ENCODE measurements around the gene ZNF629. TPM values are rescaled to one million over a fixed set of nuclear protein-coding genes. Genes with fewer than 3 reads are reported as not detected.
"Not testable (repeated sequence)": the region's sequence is repeated elsewhere in the genome, so short reads cannot be mapped to it uniquely, and the experiment has no call there.

Gene ZNF629
- total RNA-seq, 1 donor: 16.3 TPM

DNA sequence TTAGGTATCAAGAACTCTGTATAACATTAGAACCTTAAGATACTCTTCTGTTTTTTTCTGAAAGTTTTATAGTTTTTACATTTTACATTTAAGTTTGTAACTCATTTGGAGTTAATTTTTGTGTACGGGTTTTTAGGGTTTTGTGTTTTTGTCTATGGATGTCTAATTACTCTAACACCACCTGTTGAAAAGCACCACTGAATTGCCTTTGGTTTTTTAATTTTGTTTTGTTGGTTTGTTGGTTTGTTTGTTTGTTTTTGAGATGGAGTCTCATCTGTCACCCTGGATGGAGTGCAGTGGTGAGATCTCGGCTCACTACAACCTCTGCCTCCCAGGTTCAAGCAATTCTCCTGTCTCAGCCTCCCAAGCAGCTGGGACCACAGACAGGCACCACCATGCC lies 29.8 kb upstream of the ZNF629 start:
- DNase-seq (ENCODE audit: insufficient read length, low spot score, missing footprints): no peak
- TF ChIP-seq, protein P1, sequence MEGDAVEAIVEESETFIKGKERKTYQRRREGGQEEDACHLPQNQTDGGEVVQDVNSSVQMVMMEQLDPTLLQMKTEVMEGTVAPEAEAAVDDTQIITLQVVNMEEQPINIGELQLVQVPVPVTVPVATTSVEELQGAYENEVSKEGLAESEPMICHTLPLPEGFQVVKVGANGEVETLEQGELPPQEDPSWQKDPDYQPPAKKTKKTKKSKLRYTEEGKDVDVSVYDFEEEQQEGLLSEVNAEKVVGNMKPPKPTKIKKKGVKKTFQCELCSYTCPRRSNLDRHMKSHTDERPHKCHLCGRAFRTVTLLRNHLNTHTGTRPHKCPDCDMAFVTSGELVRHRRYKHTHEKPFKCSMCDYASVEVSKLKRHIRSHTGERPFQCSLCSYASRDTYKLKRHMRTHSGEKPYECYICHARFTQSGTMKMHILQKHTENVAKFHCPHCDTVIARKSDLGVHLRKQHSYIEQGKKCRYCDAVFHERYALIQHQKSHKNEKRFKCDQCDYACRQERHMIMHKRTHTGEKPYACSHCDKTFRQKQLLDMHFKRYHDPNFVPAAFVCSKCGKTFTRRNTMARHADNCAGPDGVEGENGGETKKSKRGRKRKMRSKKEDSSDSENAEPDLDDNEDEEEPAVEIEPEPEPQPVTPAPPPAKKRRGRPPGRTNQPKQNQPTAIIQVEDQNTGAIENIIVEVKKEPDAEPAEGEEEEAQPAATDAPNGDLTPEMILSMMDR (IDR thresholded peaks at IDR 0.05; ENCODE audit: extremely low read depth, low read depth, low read length): no peak
- no peak overlapping the region for H3K4me2 ChIP-seq (ENCODE audit: insufficient read depth, low read length)

DNA sequence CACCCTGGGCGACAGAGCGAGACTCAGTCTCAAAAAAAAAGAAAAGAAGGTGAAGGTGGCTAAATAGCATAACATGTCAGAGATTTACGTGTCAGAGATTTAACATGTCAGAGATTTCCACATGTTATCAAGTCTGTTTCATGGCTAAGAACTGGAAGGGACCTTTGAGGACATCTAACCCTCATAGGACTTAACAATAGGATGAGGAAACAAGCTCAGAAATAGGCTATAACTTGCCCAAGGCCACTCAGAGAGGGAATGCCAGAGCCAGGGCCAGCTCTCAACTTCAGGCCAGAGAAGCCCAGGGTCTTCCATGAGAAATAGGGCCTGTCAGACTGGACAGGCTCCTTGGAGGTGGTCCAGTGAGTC lies 26.8 kb upstream of the ZNF629 start:
- DNase-seq (ENCODE audit: insufficient read length, low spot score, missing footprints): no peak
- Histone ChIP-seq H3K36me3 (ENCODE audit: insufficient read depth, low read length) (no peaks in the 10 kb centered on the region), H3K27ac (ENCODE audit: low read depth, low read length) (peak overlapping the region; percentile 60)

More for the DNA sequence above, 29.8 kb upstream of the ZNF629 start:
- Histone ChIP-seq H3K9me3 (ENCODE audit: low read depth, low read length) (no peaks in the 10 kb centered on the region), H3K4me3 (ENCODE audit: insufficient read depth, low read length) (no peak overlapping the region), H3K27me3 (ENCODE audit: insufficient read depth, low read length) (no peaks in the 10 kb centered on the region), H3K36me3 (ENCODE audit: insufficient read depth, low read length) (no peaks in the 10 kb centered on the region), H3K79me2 (ENCODE audit: insufficient read depth, low read length) (no peaks in the 10 kb centered on the region), H3K4me1 (ENCODE audit: insufficient read depth, low read length) (peaks cover 8% of the 10 kb centered on the region), H4K20me1 (ENCODE audit: insufficient read depth, low read length) (no peaks in the 10 kb centered on the region), H2AFZ (ENCODE audit: low read length) (no peak overlapping the region), H3K27ac (ENCODE audit: low read depth, low read length) (no peak overlapping the region)

DNA sequence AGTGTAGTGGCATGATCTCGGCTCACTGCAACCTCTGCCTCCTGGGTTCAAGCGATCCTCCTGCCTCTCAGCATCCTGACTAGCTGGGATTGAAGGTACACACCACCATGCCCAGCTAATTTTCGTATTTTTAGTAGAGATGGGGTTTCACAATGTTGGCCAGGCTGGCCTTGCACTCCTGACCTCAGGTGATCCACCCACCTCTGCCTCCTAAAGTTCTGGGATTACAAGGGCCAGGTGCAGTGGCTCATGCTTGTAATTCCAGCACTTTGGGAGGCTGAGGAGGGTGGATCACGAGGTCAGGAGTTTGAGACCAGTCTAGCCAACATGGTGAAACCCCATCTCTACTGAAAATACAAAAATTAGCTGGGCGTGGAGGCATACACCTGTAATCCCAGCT lies 22.7 kb upstream of the ZNF629 start:
- H3K36me3 ChIP-seq (ENCODE audit: insufficient read depth, low read length); H4K20me1 ChIP-seq (ENCODE audit: insufficient read depth, low read length); DNase-seq (ENCODE audit: insufficient read length, low spot score, missing footprints); H3K27ac ChIP-seq (ENCODE audit: low read depth, low read length); H2AFZ ChIP-seq (ENCODE audit: low read length); H3K79me2 ChIP-seq (ENCODE audit: insufficient read depth, low read length); H3K4me3 ChIP-seq (ENCODE audit: insufficient read depth, low read length); H3K9me3 ChIP-seq (ENCODE audit: low read depth, low read length); H3K27me3 ChIP-seq (ENCODE audit: insufficient read depth, low read length); H3K4me2 ChIP-seq (ENCODE audit: insufficient read depth, low read length): not testable (repeated sequence)
- H3K4me1 ChIP-seq (ENCODE audit: insufficient read depth, low read length): peaks cover 13% of the 10 kb centered on the region

More for the DNA sequence above, 26.8 kb upstream of the ZNF629 start:
- H3K79me2 ChIP-seq (ENCODE audit: insufficient read depth, low read length): no peaks in the 10 kb centered on the region
- H2AFZ ChIP-seq (ENCODE audit: low read length): peak overlapping the region; percentile 94
- H3K9me3 ChIP-seq (ENCODE audit: low read depth, low read length): no peaks in the 10 kb centered on the region
- H3K27me3 ChIP-seq (ENCODE audit: insufficient read depth, low read length): no peaks in the 10 kb centered on the region
- peak overlapping the region; percentile 77 for H3K4me3 ChIP-seq (ENCODE audit: insufficient read depth, low read length)
- no peaks in the 10 kb centered on the region for H4K20me1 ChIP-seq (ENCODE audit: insufficient read depth, low read length)
- TF ChIP-seq, protein P1 (IDR thresholded peaks at IDR 0.05; ENCODE audit: extremely low read depth, low read depth, low read length): no peak
- H3K4me2 ChIP-seq (ENCODE audit: insufficient read depth, low read length): peak overlapping the region; percentile 88
- peaks cover 8% of the 10 kb centered on the region for H3K4me1 ChIP-seq (ENCODE audit: insufficient read depth, low read length)

DNA sequence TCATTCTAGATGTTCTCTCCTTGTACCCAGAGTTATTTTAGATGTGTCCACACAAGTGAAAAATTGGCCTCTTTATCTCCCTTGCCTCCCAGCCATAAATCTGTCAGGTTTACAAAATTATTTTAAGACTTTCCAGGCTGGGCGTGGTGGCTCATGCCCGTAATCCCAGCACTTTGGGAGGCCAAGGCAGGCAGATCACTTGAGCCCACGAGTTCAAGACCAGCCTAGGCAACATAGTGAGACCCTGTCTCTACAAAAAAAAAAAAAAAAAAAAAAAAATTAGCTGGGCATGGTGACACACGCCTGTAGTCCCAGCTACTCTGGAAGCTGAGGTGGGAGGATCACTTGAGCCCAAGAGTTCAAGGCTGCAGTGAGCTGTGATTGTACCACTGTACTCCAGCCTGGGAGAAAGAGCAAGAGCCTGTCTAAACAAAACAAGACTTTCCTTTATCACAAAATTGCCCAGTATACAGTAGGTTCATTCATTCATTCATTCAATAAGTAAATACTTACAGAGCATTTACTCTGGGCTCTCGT lies 22.0 kb upstream of the ZNF629 start:
- H3K4me3 ChIP-seq (ENCODE audit: insufficient read depth, low read length); H3K4me2 ChIP-seq (ENCODE audit: insufficient read depth, low read length): not testable (repeated sequence)

DNA sequence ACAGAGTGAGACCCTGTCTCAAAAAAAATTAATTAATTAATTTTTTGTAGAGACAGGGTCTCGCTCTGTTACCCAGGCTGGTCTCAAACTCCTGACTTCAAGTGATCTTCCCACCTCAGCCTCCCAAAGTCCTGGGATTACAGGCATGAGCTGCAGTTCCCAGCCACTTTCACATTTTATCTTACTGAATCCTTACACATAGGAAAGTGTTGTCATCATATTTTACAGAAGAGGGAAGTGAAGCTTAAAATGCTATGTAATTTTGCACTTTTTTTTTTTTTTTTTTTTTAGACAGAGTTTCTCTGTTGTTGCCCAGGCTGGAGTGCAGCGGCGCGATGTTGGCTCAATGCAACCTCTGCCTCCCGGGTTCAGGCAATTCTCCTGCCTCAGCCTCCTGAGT lies 21.1 kb upstream of the ZNF629 start:
- TF ChIP-seq, protein P1 (IDR thresholded peaks at IDR 0.05; ENCODE audit: extremely low read depth, low read depth, low read length): no peak
- Histone ChIP-seq H3K4me1 (ENCODE audit: insufficient read depth, low read length) (peaks cover 8% of the 10 kb centered on the region), H3K79me2 (ENCODE audit: insufficient read depth, low read length) (peaks cover 3% of the 10 kb centered on the region), H3K4me3 (ENCODE audit: insufficient read depth, low read length) (no peak overlapping the region), H3K9me3 (ENCODE audit: low read depth, low read length) (no peaks in the 10 kb centered on the region), H3K27me3 (ENCODE audit: insufficient read depth, low read length) (no peaks in the 10 kb centered on the region), H4K20me1 (ENCODE audit: insufficient read depth, low read length) (no peaks in the 10 kb centered on the region), H2AFZ (ENCODE audit: low read length) (no peak overlapping the region), H3K4me2 (ENCODE audit: insufficient read depth, low read length) (no peak overlapping the region), H3K27ac (ENCODE audit: low read depth, low read length) (no peak overlapping the region), H3K36me3 (ENCODE audit: insufficient read depth, low read length) (no peaks in the 10 kb centered on the region)
- DNase-seq (ENCODE audit: insufficient read length, low spot score, missing footprints): no peak

More for the DNA sequence above, 22.0 kb upstream of the ZNF629 start:
- not testable (repeated sequence) for H3K9me3 ChIP-seq (ENCODE audit: low read depth, low read length); H3K36me3 ChIP-seq (ENCODE audit: insufficient read depth, low read length); H2AFZ ChIP-seq (ENCODE audit: low read length); H3K27me3 ChIP-seq (ENCODE audit: insufficient read depth, low read length); H4K20me1 ChIP-seq (ENCODE audit: insufficient read depth, low read length); H3K27ac ChIP-seq (ENCODE audit: low read depth, low read length); DNase-seq (ENCODE audit: insufficient read length, low spot score, missing footprints); H3K79me2 ChIP-seq (ENCODE audit: insufficient read depth, low read length)
- H3K4me1 ChIP-seq (ENCODE audit: insufficient read depth, low read length): peaks cover 12% of the 10 kb centered on the region

Measured in osteoblast (primary cell).